ENCODE data around the gene ESR2. TPM values are rescaled to one million over a fixed set of nuclear protein-coding genes. Genes with fewer than 3 reads are reported as not detected.

ESR2 gene
- total RNA-seq, 1 donor from 2014 or later: under 0.01 TPM

GRCh38 chr14:64246688-64247087 lies 47.5 kb downstream of the ESR2 start:
- H3K36me3 ChIP-seq (ENCODE audit: control insufficient read depth, insufficient read depth, low read length): no peaks in the 10 kb centered on the region
- no peak for FAIRE-seq
- DNase-seq (ENCODE audit: low read depth): no peak

GRCh38 chr14:64245491-64245890 lies 48.7 kb downstream of the ESR2 start:
- Histone ChIP-seq H3K36me3 (ENCODE audit: control insufficient read depth, insufficient read depth, low read length) (no peaks in the 10 kb centered on the region), H3K4me3 (ENCODE audit: low read depth, low read length) (no peak overlapping the region), H3K27me3 (ENCODE audit: control insufficient read depth, insufficient read depth, low read length) (no peaks in the 10 kb centered on the region)
- no peak for DNase-seq (ENCODE audit: low read depth)
- TF ChIP-seq CTCF (IDR thresholded peaks at IDR 0.05; ENCODE audit: insufficient read depth, low read length, severe bottlenecking): no peak
- no peak for FAIRE-seq

More at GRCh38 chr14:64246688-64247087, 47.5 kb downstream of the ESR2 start:
- H3K27me3 ChIP-seq (ENCODE audit: control insufficient read depth, insufficient read depth, low read length): no peaks in the 10 kb centered on the region
- TF ChIP-seq CTCF (IDR thresholded peaks at IDR 0.05; ENCODE audit: insufficient read depth, low read length, severe bottlenecking): no peak
- H3K4me3 ChIP-seq (ENCODE audit: low read depth, low read length): no peak overlapping the region

GRCh38 chr14:64244279-64244678 lies 49.9 kb downstream of the ESR2 start:
- Histone ChIP-seq H3K4me3 (ENCODE audit: low read depth, low read length) (no peak overlapping the region), H3K27me3 (ENCODE audit: control insufficient read depth, insufficient read depth, low read length) (no peaks in the 10 kb centered on the region), H3K36me3 (ENCODE audit: control insufficient read depth, insufficient read depth, low read length) (no peaks in the 10 kb centered on the region)
- FAIRE-seq: no peak
- no peak for TF ChIP-seq CTCF (IDR thresholded peaks at IDR 0.05; ENCODE audit: insufficient read depth, low read length, severe bottlenecking)
- DNase-seq (ENCODE audit: low read depth): no peak

GRCh38 chr14:64238631-64239030 lies 55.5 kb downstream of the ESR2 start:
- FAIRE-seq (no peak), DNase-seq (ENCODE audit: low read depth) (no peak)
- Histone ChIP-seq H3K36me3 (ENCODE audit: control insufficient read depth, insufficient read depth, low read length) (no peaks in the 10 kb centered on the region), H3K27me3 (ENCODE audit: control insufficient read depth, insufficient read depth, low read length) (no peaks in the 10 kb centered on the region), H3K4me3 (ENCODE audit: low read depth, low read length) (no peak overlapping the region)
- TF ChIP-seq CTCF (IDR thresholded peaks at IDR 0.05; ENCODE audit: insufficient read depth, low read length, severe bottlenecking): no peak

- FAIRE-seq: no peak
- no peaks in the 10 kb centered on the region for H3K36me3 ChIP-seq (ENCODE audit: control insufficient read depth, insufficient read depth, low read length)
- no peaks in the 10 kb centered on the region for H3K27me3 ChIP-seq (ENCODE audit: control insufficient read depth, insufficient read depth, low read length)
- DNase-seq (ENCODE audit: low read depth): no peak
- H3K4me3 ChIP-seq (ENCODE audit: low read depth, low read length): no peak overlapping the region
- TF ChIP-seq CTCF (IDR thresholded peaks at IDR 0.05; ENCODE audit: insufficient read depth, low read length, severe bottlenecking): no peak
Observed at GRCh38 chr14:64238049-64238448, 56.1 kb downstream of the ESR2 start.
